ENCODE results near the gene SLC24A3.

SLC24A3 gene

DNA sequence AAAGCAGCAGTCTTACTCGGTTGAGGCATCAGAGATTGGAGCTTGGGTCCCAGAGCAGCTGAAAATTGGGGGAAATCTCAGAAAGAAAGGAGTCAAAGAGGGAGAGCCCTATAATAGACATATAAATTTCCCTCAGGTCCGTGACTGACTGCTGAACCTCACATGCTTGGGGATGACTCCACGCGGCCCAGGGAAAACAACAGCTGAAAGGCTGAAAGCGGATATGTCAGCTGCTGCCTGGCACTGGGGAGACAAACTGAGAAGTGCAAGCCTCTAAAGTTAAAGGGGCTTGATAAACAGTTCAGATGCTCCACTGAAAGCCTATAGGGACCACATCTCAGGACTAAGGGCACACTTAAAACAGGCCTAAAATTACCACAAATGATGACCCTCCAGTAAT, 289.7 kb downstream of the SLC24A3 start:
- H3K27me3 ChIP-seq (replicated peaks; ENCODE audit: control insufficient read depth, insufficient read depth, low read length), result no peaks in the 10 kb centered on the region
- DNase-seq (ENCODE audit: extremely low read depth, insufficient read length), result no peak
- H3K4me3 ChIP-seq (replicated peaks; ENCODE audit: low read depth, low read length), result no peak overlapping the region
- no peaks in the 10 kb centered on the region for H3K36me3 ChIP-seq (ENCODE audit: control insufficient read depth, insufficient read depth, low read length)
- TF ChIP-seq CTCF (IDR thresholded peaks at IDR 0.05; ENCODE audit: insufficient read depth, low read length, poor library complexity, severe bottlenecking), result no peak

GRCh38 chr20:19504251-19504650, 291.8 kb downstream of the SLC24A3 start:
- Histone ChIP-seq H3K4me3 (replicated peaks; ENCODE audit: low read depth, low read length) (no peak overlapping the region), H3K36me3 (ENCODE audit: control insufficient read depth, insufficient read depth, low read length) (no peaks in the 10 kb centered on the region), H3K27me3 (replicated peaks; ENCODE audit: control insufficient read depth, insufficient read depth, low read length) (peaks cover under 1% of the 10 kb centered on the region; the same call in 1 of the 2 replicates)
- TF ChIP-seq CTCF (IDR thresholded peaks at IDR 0.05; ENCODE audit: insufficient read depth, low read length, poor library complexity, severe bottlenecking), result no peak
- no peak for DNase-seq (ENCODE audit: extremely low read depth, insufficient read length)

DNA sequence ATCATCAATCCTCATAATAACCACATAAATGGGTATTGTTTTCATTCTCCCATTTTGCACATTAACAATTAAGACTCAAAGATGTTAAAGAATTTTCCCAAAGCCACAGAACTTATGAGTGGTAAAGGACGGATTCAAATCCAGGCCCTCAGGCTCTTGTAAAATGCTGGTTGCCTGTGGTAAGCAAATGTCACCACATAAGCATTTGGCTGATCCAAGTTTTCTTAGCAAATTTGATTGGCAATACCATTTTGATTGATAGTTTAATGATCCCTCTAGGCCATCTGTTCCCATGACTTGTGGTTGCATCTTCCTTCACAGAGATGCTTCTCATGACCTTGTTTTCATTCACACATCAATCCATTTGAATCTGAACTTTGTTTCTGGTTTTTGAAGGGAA, 293.6 kb downstream of the SLC24A3 start:
- H3K27me3 ChIP-seq (replicated peaks; ENCODE audit: control insufficient read depth, insufficient read depth, low read length), result peaks cover 1% of the 10 kb centered on the region; the same call in 1 of the 2 replicates
- H3K4me3 ChIP-seq (replicated peaks; ENCODE audit: low read depth, low read length), result no peak overlapping the region
- H3K36me3 ChIP-seq (ENCODE audit: control insufficient read depth, insufficient read depth, low read length), result no peaks in the 10 kb centered on the region
- no peak for DNase-seq (ENCODE audit: extremely low read depth, insufficient read length)
- no peak for TF ChIP-seq CTCF (IDR thresholded peaks at IDR 0.05; ENCODE audit: insufficient read depth, low read length, poor library complexity, severe bottlenecking)

DNA sequence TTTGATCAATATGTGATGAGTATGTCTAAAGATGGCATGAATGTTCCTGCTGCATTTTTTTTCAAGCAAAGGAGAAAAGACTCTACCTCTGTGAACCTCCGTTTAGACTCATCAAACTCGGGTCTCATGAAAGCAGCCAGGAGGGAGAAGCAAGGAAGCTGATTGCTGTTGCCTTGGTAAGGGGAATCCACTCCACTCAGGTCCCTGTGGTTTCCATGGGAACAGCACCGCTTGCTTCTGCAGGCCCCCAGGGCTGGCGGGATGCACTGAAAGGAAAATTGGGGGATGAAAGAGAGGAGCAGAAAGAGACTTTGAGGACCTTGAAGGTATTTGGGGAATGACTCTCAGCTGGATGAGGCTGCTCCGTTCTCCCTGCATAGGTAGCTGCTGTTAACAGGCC, 296.0 kb downstream of the SLC24A3 start:
- no peak for TF ChIP-seq CTCF (IDR thresholded peaks at IDR 0.05; ENCODE audit: insufficient read depth, low read length, poor library complexity, severe bottlenecking)
- H3K36me3 ChIP-seq (ENCODE audit: control insufficient read depth, insufficient read depth, low read length), result no peaks in the 10 kb centered on the region
- peaks cover 4% of the 10 kb centered on the region for H3K27me3 ChIP-seq (replicated peaks; ENCODE audit: control insufficient read depth, insufficient read depth, low read length)
- DNase-seq (ENCODE audit: extremely low read depth, insufficient read length), result no peak
- H3K4me3 ChIP-seq (replicated peaks; ENCODE audit: low read depth, low read length), result no peak overlapping the region

GRCh38 chr20:19510611-19511010, 298.2 kb downstream of the SLC24A3 start:
- Histone ChIP-seq H3K4me3 (replicated peaks; ENCODE audit: low read depth, low read length) (no peak overlapping the region), H3K36me3 (ENCODE audit: control insufficient read depth, insufficient read depth, low read length) (no peaks in the 10 kb centered on the region), H3K27me3 (replicated peaks; ENCODE audit: control insufficient read depth, insufficient read depth, low read length) (peaks cover 4% of the 10 kb centered on the region)
- no peak for TF ChIP-seq CTCF (IDR thresholded peaks at IDR 0.05; ENCODE audit: insufficient read depth, low read length, poor library complexity, severe bottlenecking)
- no peak for DNase-seq (ENCODE audit: extremely low read depth, insufficient read length)

- no peaks in the 10 kb centered on the region for H3K36me3 ChIP-seq (ENCODE audit: control insufficient read depth, insufficient read depth, low read length)
- no peak overlapping the region for H3K4me3 ChIP-seq (replicated peaks; ENCODE audit: low read depth, low read length)
- peaks cover 4% of the 10 kb centered on the region for H3K27me3 ChIP-seq (replicated peaks; ENCODE audit: control insufficient read depth, insufficient read depth, low read length)
- no peak for TF ChIP-seq CTCF (IDR thresholded peaks at IDR 0.05; ENCODE audit: insufficient read depth, low read length, poor library complexity, severe bottlenecking)
- DNase-seq (ENCODE audit: extremely low read depth, insufficient read length), result no peak
Observed at GRCh38 chr20:19511931-19512330, 299.5 kb downstream of the SLC24A3 start.
